HepG2 (cell line): ENCODE results near the gene CREB3. TPM values are rescaled to one million over a fixed set of nuclear protein-coding genes. Genes with fewer than 3 reads are reported as not detected.
A peak's percentile ranks its signal among the peaks of the same experiment; 100 is the strongest.

Experiments
- AGO2 ChIP-seq: fragments of 200-400 bp; formaldehyde crosslinking; optimal IDR thresholded peaks from 2 replicates; pipeline ENCODE3; 2017; ENCODE audit warnings: mild to moderate bottlenecking, low read depth, low read length, moderate library complexity
- ATF3 ChIP-seq: sonication (generic); formaldehyde crosslinking; IDR thresholded peaks from 2 replicates; pipeline ENCODE4 v1.4.0; 2020; ENCODE audit warnings: missing genetic modification reagents
- CREM ChIP-seq, 2 experiments: sonication (generic) in 1 of 2; formaldehyde crosslinking in 1 of 2; IDR thresholded peaks; 2 replicates each; pipeline versions ENCODE4 v1.4.0 to v1.6.1; 2016 to 2020; ENCODE audit warnings: antibody characterized with exemption in 1 of 2, mild to moderate bottlenecking in 1 of 2, missing genetic modification reagents in 1 of 2
- CSRNP1 ChIP-seq: sonication (generic); formaldehyde crosslinking; IDR thresholded peaks from 2 replicates; pipeline ENCODE4 v1.8.1; 2023; ENCODE audit warnings: mild to moderate bottlenecking, missing genetic modification reagents
- DMAP1 ChIP-seq: IDR thresholded peaks from 2 replicates; pipeline ENCODE4 v1.6.1; 2016
- HOMEZ ChIP-seq: IDR thresholded peaks from 2 replicates; pipeline ENCODE4 v1.6.1; 2016; ENCODE audit warnings: low read depth
- JUN ChIP-seq: sonication (generic); formaldehyde crosslinking; IDR thresholded peaks from 2 replicates; pipeline ENCODE4 v1.4.0; 2020; ENCODE audit warnings: mild to moderate bottlenecking, missing genetic modification reagents
- KLF6 ChIP-seq: IDR thresholded peaks from 2 replicates; pipeline ENCODE4 v1.8.0; 2016; ENCODE audit warnings: missing biosample characterization, missing genetic modification reagents
- MTA1 ChIP-seq: sonication (generic); formaldehyde crosslinking; IDR thresholded peaks from 2 replicates; pipeline ENCODE4 v1.4.0; 2020; ENCODE audit warnings: missing genetic modification reagents, mild to moderate bottlenecking, borderline replicate concordance
- MTERF4 ChIP-seq: sonication (generic); formaldehyde crosslinking; IDR thresholded peaks from 2 replicates; pipeline ENCODE4 v1.8.0; 2023; ENCODE audit warnings: mild to moderate bottlenecking, missing genetic modification reagents
- NONO ChIP-seq, 2 experiments: fragments of 450-650 bp in 1 of 2; sonication (generic) in 1 of 2; formaldehyde crosslinking in 1 of 2; IDR thresholded peaks in 1 of 2; conservative IDR thresholded peaks in 1 of 2; 2 replicates each; pipeline versions ENCODE4 v1.6.1 to v1.8.0; 2017 to 2022; ENCODE audit warnings: mild to moderate bottlenecking in 1 of 2, missing genetic modification reagents in 1 of 2, moderate library complexity in 1 of 2
- RCOR2 ChIP-seq: IDR thresholded peaks from 2 replicates; pipeline ENCODE4 v1.6.1; 2016; ENCODE audit warnings: missing biosample characterization, missing genetic modification reagents
- RFX1 ChIP-seq: fragments of 450-650 bp; IDR thresholded peaks from 2 replicates; pipeline ENCODE4 v1.6.1; 2017
- YY1 ChIP-seq: IDR thresholded peaks from 2 replicates; pipeline ENCODE4 v1.6.1; 2011; ENCODE audit warnings: low read length, low read depth, moderate library complexity, mild to moderate bottlenecking; ENCODE audit not compliant: insufficient read depth, insufficient replicate concordance
- ZBTB46 ChIP-seq: sonication (generic); formaldehyde crosslinking; IDR thresholded peaks from 2 replicates; pipeline ENCODE4 v1.4.0; 2020; ENCODE audit warnings: mild to moderate bottlenecking, missing genetic modification reagents, borderline replicate concordance
- ZNF251 ChIP-seq: sonication (generic); formaldehyde crosslinking; IDR thresholded peaks from 2 replicates; pipeline ENCODE4 v1.9.0; 2021; ENCODE audit warnings: mild to moderate bottlenecking, missing genetic modification reagents
- ZNF3 ChIP-seq: IDR thresholded peaks from 2 replicates; pipeline ENCODE4 v1.7.0; 2017; ENCODE audit warnings: inconsistent platforms
- ZNF335 ChIP-seq: sonication (generic); formaldehyde crosslinking; IDR thresholded peaks from 2 replicates; pipeline ENCODE4 v1.4.0; 2020; ENCODE audit warnings: missing genetic modification reagents
- ZNF343 ChIP-seq: sonication (generic); formaldehyde crosslinking; IDR thresholded peaks from 2 replicates; pipeline ENCODE4 v1.4.0; 2020; ENCODE audit warnings: mild to moderate bottlenecking, missing genetic modification reagents
- ZNF546 ChIP-seq: sonication (generic); formaldehyde crosslinking; conservative IDR thresholded peaks from 2 replicates; pipeline ENCODE4 v1.8.1; 2023; ENCODE audit warnings: mild to moderate bottlenecking, missing genetic modification reagents
- ZNF547 ChIP-seq: sonication (generic); formaldehyde crosslinking; IDR thresholded peaks from 2 replicates; pipeline ENCODE4 v1.5.1; 2020; ENCODE audit warnings: mild to moderate bottlenecking, missing genetic modification reagents
- ZNF605 ChIP-seq: sonication (generic); formaldehyde crosslinking; IDR thresholded peaks from 2 replicates; pipeline ENCODE4 v1.8.0; 2022; ENCODE audit warnings: mild to moderate bottlenecking, missing genetic modification reagents
- ZNF891 ChIP-seq: sonication (generic); formaldehyde crosslinking; IDR thresholded peaks from 2 replicates; pipeline ENCODE4 v1.5.0; 2020; ENCODE audit warnings: mild to moderate bottlenecking, missing genetic modification reagents
- polyA plus RNA-seq, 8 experiments: library from polyadenylated mRNA; depleted of rRNA in 3 of 8; stranded (reverse) in 7 of 8; unstranded in 1 of 8; fragments of >200 nt; fragmentation: Illumina TruSeq in 4 of 8; extraction: Trizol in 4 of 8; gene quantifications; 2 replicates each; pipeline versions ENCODE4 v1.2.1 to v1.2.3, GENCODE V29; 2011 to 2016; ENCODE audit warnings: low read depth in 4 of 8, missing spikeins in 1 of 8, mixed read lengths in 1 of 8; ENCODE audit not compliant: insufficient read depth in 1 of 8
- total RNA-seq, 5 experiments: library from RNA; depleted of rRNA; stranded (reverse); fragments of >200 nt; fragmentation: Illumina TruSeq; extraction: Trizol; gene quantifications; 2 replicates each; pipeline ENCODE4 v1.2.3, GENCODE V29; 2016; ENCODE audit warnings: low read depth in 1 of 5

CREB3 gene
- total and polyA plus RNA-seq, 2 of the 13 experiments (the other 11 are each of a cell fraction or from before 2014, with no cell fraction given) = 11.1 to 34.2 TPM

- TF ChIP-seq ZNF605 = peak; percentile 69
- no peak for TF ChIP-seq ZNF335 (CRISPR knock-in tag)
- peak; percentile 64; the same call in 1 of the 2 replicates for TF ChIP-seq DMAP1
- 0 out of 2 replicates have a peak, but pooled peaks have one; percentile 81 for TF ChIP-seq ZBTB46 (CRISPR knock-in tag)
- TF ChIP-seq HOMEZ (CRISPR knock-in tag) = no peak
- no peak for TF ChIP-seq CSRNP1 (CRISPR knock-in tag)
- TF ChIP-seq NONO (IDR thresholded peaks at IDR 0.05) = no peak
- no peak; the same call in none of the 2 replicates for TF ChIP-seq NONO (CRISPR knock-in tag; conservative IDR thresholded peaks at IDR 0.05)
- TF ChIP-seq MTA1 (CRISPR knock-in tag) = peak; percentile 54; the same call in 1 of the 2 replicates
- TF ChIP-seq CREM (IDR thresholded peaks at IDR 0.05) = no peak
- no peak for TF ChIP-seq CREM (CRISPR knock-in tag; IDR thresholded peaks at IDR 0.05)
- peak; percentile 14 for TF ChIP-seq YY1
- TF ChIP-seq ZNF343 (CRISPR knock-in tag) = peak; percentile 70; the same call in 1 of the 2 replicates
- TF ChIP-seq MTERF4 (CRISPR knock-in tag) = no peak
- TF ChIP-seq ZNF546 (CRISPR knock-in tag) = peak; percentile 50
- TF ChIP-seq ZNF891 (CRISPR knock-in tag) = peak; percentile 69
- no peak; the same call in none of the 2 replicates for TF ChIP-seq ATF3 (CRISPR knock-in tag)
- 0 out of 2 replicates have a peak, but pooled peaks have one; percentile 34 for TF ChIP-seq JUN (CRISPR knock-in tag)
- peak; percentile 96 for TF ChIP-seq AGO2
- TF ChIP-seq RCOR2 (CRISPR knock-in tag) = 0 out of 2 replicates have a peak, but pooled peaks have one; percentile 19
- TF ChIP-seq RFX1 = no peak
- TF ChIP-seq ZNF251 (CRISPR knock-in tag) = no peak
- TF ChIP-seq KLF6 (CRISPR knock-in tag) = peak; percentile 85
- no peak for TF ChIP-seq ZNF3 (CRISPR knock-in tag)
- TF ChIP-seq ZNF547 = peak; percentile 48; the same call in 1 of the 2 replicates
Observed at GRCh38 chr9:35756275-35757225, 24.1 kb downstream of the CREB3 start (continued).
